RWPE1 (cell line): ENCODE measurements around the gene KRR1.

Experiments used
- CTCF ChIA-PET: fragments of 350-600 bp; sonication (Branson Sonifier 250); formaldehyde crosslinking; extraction: SDS; loops from one replicate; lab custom pipeline; 2021; lab: Yijun Ruan, JAX
- POLR2A ChIA-PET: fragments of 400-600 bp; formaldehyde crosslinking; extraction: SDS; loops from one replicate; lab custom pipeline; 2020; ENCODE audit warnings: antibody characterized with exemption; ENCODE audit not compliant: low non-redundant PET; lab: Yijun Ruan, JAX
- DNase-seq: peaks from one replicate; pipeline ENCODE4 v3.0.0; 2012; ENCODE audit warnings: low spot score
- H3K27ac ChIP-seq: fragments of 450-650 bp; 2 replicates; pipeline ENCODE4 v1.5.1; 2017
- TF ChIP-seq, protein P1 (sequence below): fragments of 450-650 bp; conservative IDR thresholded peaks from 2 replicates; pipeline ENCODE4 v1.5.1; 2017; ENCODE audit warnings: low read depth, mild to moderate bottlenecking

Gene KRR1

DNA sequence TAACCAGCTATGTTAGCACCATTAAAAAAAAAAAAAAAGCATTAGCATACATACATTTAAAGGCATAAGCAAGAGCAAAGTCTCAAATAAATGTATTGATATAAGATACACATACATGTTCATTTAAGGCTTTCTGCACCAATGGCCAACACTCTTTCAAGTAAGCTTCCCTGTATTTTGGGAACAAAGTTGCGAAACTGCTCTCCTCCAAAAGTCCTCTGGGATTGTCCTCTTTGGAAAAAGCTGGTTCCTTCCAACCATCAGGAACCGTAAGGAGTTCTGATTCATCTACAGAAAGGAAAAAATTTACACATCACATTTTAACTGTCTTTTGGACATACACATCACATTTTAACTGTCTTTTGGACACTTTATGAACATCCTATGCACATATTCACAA, 3.2 kb downstream of the KRR1 start:
- DNase-seq = no peak
- no peak overlapping the region for H3K27ac ChIP-seq
- CTCF ChIA-PET = interaction anchor here (1.3 kb wide), 1 partner anchor 23 kb away, joined by 4 read pairs; no protein-coding TSS in a partner anchor
- TF ChIP-seq, protein P1, sequence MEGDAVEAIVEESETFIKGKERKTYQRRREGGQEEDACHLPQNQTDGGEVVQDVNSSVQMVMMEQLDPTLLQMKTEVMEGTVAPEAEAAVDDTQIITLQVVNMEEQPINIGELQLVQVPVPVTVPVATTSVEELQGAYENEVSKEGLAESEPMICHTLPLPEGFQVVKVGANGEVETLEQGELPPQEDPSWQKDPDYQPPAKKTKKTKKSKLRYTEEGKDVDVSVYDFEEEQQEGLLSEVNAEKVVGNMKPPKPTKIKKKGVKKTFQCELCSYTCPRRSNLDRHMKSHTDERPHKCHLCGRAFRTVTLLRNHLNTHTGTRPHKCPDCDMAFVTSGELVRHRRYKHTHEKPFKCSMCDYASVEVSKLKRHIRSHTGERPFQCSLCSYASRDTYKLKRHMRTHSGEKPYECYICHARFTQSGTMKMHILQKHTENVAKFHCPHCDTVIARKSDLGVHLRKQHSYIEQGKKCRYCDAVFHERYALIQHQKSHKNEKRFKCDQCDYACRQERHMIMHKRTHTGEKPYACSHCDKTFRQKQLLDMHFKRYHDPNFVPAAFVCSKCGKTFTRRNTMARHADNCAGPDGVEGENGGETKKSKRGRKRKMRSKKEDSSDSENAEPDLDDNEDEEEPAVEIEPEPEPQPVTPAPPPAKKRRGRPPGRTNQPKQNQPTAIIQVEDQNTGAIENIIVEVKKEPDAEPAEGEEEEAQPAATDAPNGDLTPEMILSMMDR = no peak
- POLR2A ChIA-PET = no interaction called here

DNA sequence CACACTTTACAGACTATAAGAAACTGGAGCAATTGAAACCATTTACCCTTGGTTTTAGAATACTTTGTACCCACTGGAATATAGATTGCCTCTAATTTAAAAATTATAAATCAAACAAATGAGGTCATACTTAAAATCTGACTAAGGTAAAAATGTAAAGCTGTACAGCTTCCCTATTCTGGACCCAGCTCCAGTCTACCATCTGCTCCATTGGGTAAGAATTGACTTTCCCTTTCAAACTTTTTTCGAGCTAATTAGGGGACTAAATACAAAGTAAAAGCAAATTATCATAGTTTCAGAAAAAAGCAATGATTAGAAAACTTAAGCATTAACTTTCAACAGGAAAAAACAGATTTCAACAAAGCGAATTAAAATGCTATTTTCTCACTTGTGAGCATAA, 4.3 kb downstream of the KRR1 start:
- POLR2A ChIA-PET = interaction anchor here (0.5 kb wide), 1 partner anchor 881 kb away, joined by 3 read pairs; no protein-coding TSS in a partner anchor
- TF ChIP-seq, protein P1 = no peak
- DNase-seq = no peak
- H3K27ac ChIP-seq = no peak overlapping the region
- CTCF ChIA-PET = interaction anchor here (0.7 to 1.3 kb wide), 3 partner anchors 19 to 528 kb away, joined by 3 to 4 read pairs (median 3); no protein-coding TSS in a partner anchor

DNA sequence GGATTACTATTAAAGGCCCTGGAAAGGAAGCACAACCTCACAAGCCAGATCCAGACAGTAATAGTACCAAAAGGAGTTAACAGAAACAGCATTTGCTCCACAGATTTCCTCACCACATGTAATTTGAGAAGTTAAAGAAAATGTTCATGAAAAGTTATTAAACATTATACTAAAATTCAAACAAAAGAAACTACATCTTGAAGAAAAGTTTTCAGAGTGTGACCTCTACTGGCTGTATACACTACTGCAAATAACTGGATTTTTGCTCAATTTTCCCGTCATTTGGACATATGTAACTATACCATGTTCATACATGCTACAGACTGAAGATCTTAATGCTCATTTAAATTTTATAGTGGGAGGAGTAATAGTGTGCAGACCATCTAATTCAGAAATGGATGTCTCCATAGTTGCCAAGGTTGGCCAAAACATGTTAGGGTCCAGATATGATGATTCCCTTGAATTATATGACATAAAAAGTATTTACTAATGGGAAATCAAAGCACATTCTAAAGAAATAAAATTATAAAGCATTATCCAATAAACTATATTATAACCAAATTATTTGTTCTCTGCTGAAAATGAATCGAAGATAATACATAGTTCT, 5.6 kb downstream of the KRR1 start:
- H3K27ac ChIP-seq = no peak overlapping the region
- TF ChIP-seq, protein P1 = peak; percentile 77
- no peak for DNase-seq
- CTCF ChIA-PET = interaction anchor here (0.6 to 1.1 kb wide), 5 partner anchors 23 to 964 kb away, joined by 3 to 5 read pairs (median 3); partner anchors contain the start of gene GLIPR1L2
- POLR2A ChIA-PET = no interaction called here

DNA sequence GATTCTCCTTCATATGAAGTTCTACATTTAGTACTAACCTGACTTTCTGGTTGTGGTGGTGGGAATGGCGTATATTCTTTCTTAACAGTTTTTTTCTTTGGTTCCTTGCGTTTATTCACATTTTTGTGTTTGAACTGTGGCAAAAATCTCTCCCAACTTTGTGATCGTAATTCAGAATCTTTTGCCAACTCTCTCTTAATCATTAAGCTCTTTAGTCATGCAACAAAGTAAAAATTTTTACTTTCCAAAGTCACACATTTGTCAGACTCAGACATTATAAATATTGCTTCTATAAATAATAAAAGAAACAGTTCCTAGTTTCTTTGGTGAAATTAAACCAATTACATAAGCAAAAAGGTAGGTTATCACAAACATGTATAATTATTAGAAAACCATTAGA, 7.5 kb downstream of the KRR1 start:
- DNase-seq = no peak
- no peak overlapping the region for H3K27ac ChIP-seq
- TF ChIP-seq, protein P1 = no peak
- ChIA-PET CTCF (no interaction called here), POLR2A (no interaction called here)

DNA sequence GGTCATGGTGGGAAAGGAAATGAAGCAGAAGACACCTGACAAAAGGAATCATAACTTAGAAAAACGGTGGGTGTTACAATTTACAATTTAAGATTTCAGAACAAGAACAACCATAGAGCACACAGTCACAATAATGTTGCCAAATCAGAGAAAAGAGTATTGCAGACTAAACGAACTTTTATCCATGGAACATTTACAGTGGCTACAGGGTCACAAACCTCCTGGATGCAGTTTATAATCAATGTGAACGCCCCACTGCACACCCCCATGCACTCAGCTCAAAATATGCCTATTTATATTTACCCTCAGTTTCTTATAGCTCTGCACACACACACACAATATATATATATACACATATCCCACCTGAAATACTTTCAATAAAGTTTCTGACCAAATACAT, 8.0 kb downstream of the KRR1 start:
- ChIA-PET CTCF (no interaction called here), POLR2A (no interaction called here)
- no peak overlapping the region for H3K27ac ChIP-seq
- TF ChIP-seq, protein P1 = no peak
- DNase-seq = no peak

DNA sequence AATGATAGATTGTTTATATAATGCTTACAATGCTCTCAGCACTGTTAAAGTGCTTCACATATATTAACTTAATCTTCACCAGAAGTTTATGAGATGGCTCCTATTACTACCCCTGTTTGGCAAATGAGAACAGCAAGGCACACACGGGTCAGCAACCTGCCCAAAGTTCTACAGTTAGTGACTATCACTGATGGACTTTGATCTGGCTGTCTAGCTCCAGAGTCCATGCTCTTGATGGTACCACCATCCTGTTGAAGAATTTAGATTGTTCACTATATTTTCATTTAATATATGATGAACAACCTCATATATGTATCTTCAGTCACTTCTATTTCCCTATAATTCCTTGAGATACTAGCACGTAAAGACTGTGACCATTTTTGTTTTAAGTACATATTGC, 20.2 kb downstream of the KRR1 start:
- ChIA-PET CTCF (no interaction called here), POLR2A (no interaction called here)
- TF ChIP-seq, protein P1 = no peak
- H3K27ac ChIP-seq = no peak overlapping the region
- no peak for DNase-seq
